ENCODE data around the gene NF2.

NF2 gene

GRCh38 chr22:29569011-29569678, 34.3 kb upstream of the NF2 start:
- no peak for TF ChIP-seq CTCF (conservative IDR thresholded peaks at IDR 0.05; ENCODE audit: low read depth, low read length)
- DNase-seq (ENCODE audit: low read depth): no peak
- H3K4me3 ChIP-seq (ENCODE audit: low read depth, low read length): no peak overlapping the region

- TF ChIP-seq CTCF (conservative IDR thresholded peaks at IDR 0.05; ENCODE audit: low read depth, low read length): no peak
- no peak overlapping the region for H3K4me3 ChIP-seq (ENCODE audit: low read depth, low read length)
- no peak for DNase-seq (ENCODE audit: low read depth)
Observed at GRCh38 chr22:29570456-29570855, 33.0 kb upstream of the NF2 start.

- DNase-seq (ENCODE audit: low read depth): no peak
- H3K4me3 ChIP-seq (ENCODE audit: low read depth, low read length): no peak overlapping the region
- TF ChIP-seq CTCF (conservative IDR thresholded peaks at IDR 0.05; ENCODE audit: low read depth, low read length): no peak
Observed at GRCh38 chr22:29570912-29571549, 32.4 kb upstream of the NF2 start.

GRCh38 chr22:29574762-29575450, 28.5 kb upstream of the NF2 start:
- no peak for TF ChIP-seq CTCF (conservative IDR thresholded peaks at IDR 0.05; ENCODE audit: low read depth, low read length)
- DNase-seq (ENCODE audit: low read depth): no peak
- no peak overlapping the region for H3K4me3 ChIP-seq (ENCODE audit: low read depth, low read length)

GRCh38 chr22:29578462-29579200, 24.8 kb upstream of the NF2 start:
- DNase-seq (ENCODE audit: low read depth): no peak
- TF ChIP-seq CTCF (conservative IDR thresholded peaks at IDR 0.05; ENCODE audit: low read depth, low read length): no peak
- H3K4me3 ChIP-seq (ENCODE audit: low read depth, low read length): no peak overlapping the region

- no peak for TF ChIP-seq CTCF (conservative IDR thresholded peaks at IDR 0.05; ENCODE audit: low read depth, low read length)
- no peak for DNase-seq (ENCODE audit: low read depth)
- H3K4me3 ChIP-seq (ENCODE audit: low read depth, low read length): peak overlapping the region; percentile 74
Observed at GRCh38 chr22:29580200-29580810, 23.1 kb upstream of the NF2 start.
